GM23248 (cell line): ENCODE data around the gene RADIL. TPM values are rescaled to one million over a fixed set of nuclear protein-coding genes. Genes with fewer than 3 reads are reported as not detected.

Experiments
- DNase-seq: peaks from one replicate; pipeline ENCODE4 v3.0.0-alpha.2; 2015
- H2AFZ ChIP-seq: fragments of 200-600 bp; sonication (generic); 2 replicates; pipeline ENCODE4 v1.6.1; 2016; ENCODE audit warnings: antibody characterized with exemption
- H3F3A ChIP-seq: fragments of 200-600 bp; sonication (generic); 2 replicates; pipeline ENCODE4 v1.6.1; 2016; ENCODE audit warnings: mild to moderate bottlenecking, antibody characterized with exemption, mixed run types; ENCODE audit not compliant: insufficient read depth
- H3K27ac ChIP-seq: fragments of 200-600 bp; sonication (generic); 2 replicates; pipeline ENCODE4 v1.5.1; 2016; ENCODE audit warnings: mild to moderate bottlenecking
- H3K27me3 ChIP-seq: fragments of 200-600 bp; sonication (generic); replicated peaks from 2 replicates; pipeline ENCODE4 v1.6.1; 2016; ENCODE audit warnings: mild to moderate bottlenecking; ENCODE audit not compliant: insufficient read depth
- H3K36me3 ChIP-seq: fragments of 200-600 bp; sonication (generic); 2 replicates; pipeline ENCODE4 v1.6.1; 2016; ENCODE audit warnings: low read depth, mild to moderate bottlenecking
- H3K4me1 ChIP-seq: fragments of 200-600 bp; sonication (generic); 2 replicates; pipeline ENCODE4 v1.6.1; 2016; ENCODE audit warnings: mild to moderate bottlenecking; ENCODE audit not compliant: insufficient read depth
- H3K4me2 ChIP-seq: fragments of 200-600 bp; sonication (generic); one replicate; pipeline ENCODE4 v1.6.1; 2016; ENCODE audit warnings: mild to moderate bottlenecking; ENCODE audit not compliant: unreplicated experiment
- H3K4me3 ChIP-seq: fragments of 200-600 bp; sonication (generic); 2 replicates; pipeline ENCODE4 v1.5.1; 2016; ENCODE audit warnings: mild to moderate bottlenecking
- H3K79me2 ChIP-seq: fragments of 200-600 bp; sonication (generic); 2 replicates; pipeline ENCODE4 v1.6.1; 2016; ENCODE audit warnings: mild to moderate bottlenecking; ENCODE audit not compliant: insufficient read depth
- H3K9ac ChIP-seq: fragments of 200-600 bp; sonication (generic); 2 replicates; pipeline ENCODE4 v1.6.1; 2016; ENCODE audit warnings: mild to moderate bottlenecking
- H3K9me2 ChIP-seq: fragments of 200-600 bp; sonication (generic); 2 replicates; pipeline ENCODE4 v1.6.1; 2016; ENCODE audit warnings: mixed run types, mild to moderate bottlenecking, moderate library complexity; ENCODE audit not compliant: insufficient read depth
- H3K9me3 ChIP-seq: fragments of 200-600 bp; sonication (generic); one replicate; pipeline ENCODE4 v1.6.1; 2017; ENCODE audit warnings: low read depth
- H4K20me1 ChIP-seq: fragments of 200-600 bp; sonication (generic); 2 replicates; pipeline ENCODE4 v1.6.0; 2016; ENCODE audit not compliant: insufficient read depth
- EZH2 ChIP-seq: fragments of 200-600 bp; sonication (generic); IDR thresholded peaks from 2 replicates; pipeline ENCODE4 v1.6.1; 2018; ENCODE audit warnings: antibody characterized with exemption, mild to moderate bottlenecking; ENCODE audit not compliant: insufficient read depth, poor library complexity, severe bottlenecking
- EZH2phosphoT487 ChIP-seq: fragments of 200-600 bp; sonication (generic); IDR thresholded peaks from 2 replicates; pipeline ENCODE4 v1.6.1; 2018; ENCODE audit warnings: antibody characterized with exemption, moderate library complexity, mild to moderate bottlenecking, low read depth; ENCODE audit not compliant: insufficient read depth
- WGBS, 2 experiments: methylation state at CpG; one replicate each; pipeline ENCODE4 v1.1.6; 2015 to 2017; ENCODE audit warnings: low lambda C conversion rate in 2 of 2, low coverage in 1 of 2; ENCODE audit errors: missing lambda C conversion rate in 2 of 2; 5-methylcytosine and 5-hydroxymethylcytosine counted together
- in situ Hi-C: fragments of 300-500 bp; cut with MboI; formaldehyde crosslinking; loops from 2 replicates; pipeline ENCODE4 v1.15.0; 2020
- polyA plus RNA-seq: library from polyadenylated mRNA; unstranded; fragments of >200 nt; fragmentation: Nextera tagmentation; extraction: Ambion mirVana; gene quantifications from 2 replicates; pipeline ENCODE4 v1.2.1, GENCODE V29; 2016
- total RNA-seq: library from RNA; depleted of rRNA; stranded (reverse); fragments of >200 nt; shearing (Covaris generic); gene quantifications from 2 replicates; pipeline ENCODE4 v1.2.3, GENCODE V29; 2014

The RADIL gene
- total and polyA plus RNA-seq, 2 experiments from 2014 or later = 0.55 to 4.3 TPM

GRCh38 chr7:4882169-4883032 lies 1.1 kb downstream of the RADIL start:
- 2 to 3% methylated on average over 35 of the region's 35 CpGs for WGBS, 2 experiments
- peak; percentile 91 for DNase-seq
- H3K4me3 ChIP-seq = peak overlapping the region; percentile 74
- H3K4me1 ChIP-seq = peaks cover 4% of the 10 kb centered on the region; the same call in 1 of the 2 replicates
- peaks cover 7% of the 10 kb centered on the region for H3F3A ChIP-seq
- peak overlapping the region; percentile 99 for H3K4me2 ChIP-seq
- in situ Hi-C loops = no loop called here
- H3K27ac ChIP-seq = peak overlapping the region; percentile 84
- H3K79me2 ChIP-seq = no peaks in the 10 kb centered on the region
- no peaks in the 10 kb centered on the region for H4K20me1 ChIP-seq
- H2AFZ ChIP-seq = peak overlapping the region; percentile 92
- no peaks in the 10 kb centered on the region; the same call in 1 of the 2 replicates for H3K27me3 ChIP-seq
- peak overlapping the region; percentile 84 for H3K9ac ChIP-seq
- H3K9me2 ChIP-seq = no peaks in the 10 kb centered on the region
- no peaks in the 10 kb centered on the region for H3K9me3 ChIP-seq
- no peaks in the 10 kb centered on the region for H3K36me3 ChIP-seq
- TF ChIP-seq EZH2 (no peak), EZH2phosphoT487 (no peak)

- Histone ChIP-seq H3K9me2 (no peaks in the 10 kb centered on the region), H3K27ac (no peak overlapping the region), H3K4me3 (no peak overlapping the region), H3K9me3 (no peaks in the 10 kb centered on the region), H3K4me2 (no peak overlapping the region), H3K79me2 (no peaks in the 10 kb centered on the region), H3K9ac (no peak overlapping the region), H2AFZ (no peak overlapping the region), H4K20me1 (no peaks in the 10 kb centered on the region), H3F3A (peaks cover 7% of the 10 kb centered on the region), H3K36me3 (no peaks in the 10 kb centered on the region), H3K27me3 (no peaks in the 10 kb centered on the region), H3K4me1 (peaks cover 4% of the 10 kb centered on the region; the same call in 1 of the 2 replicates)
- in situ Hi-C loops = no loop called here
- WGBS, 2 experiments = 86% methylated on average over 10 of the region's 10 CpGs
- no peak for TF ChIP-seq EZH2
- TF ChIP-seq EZH2phosphoT487 = no peak
- DNase-seq = no peak
Measured at GRCh38 chr7:4880218-4880617, 3.3 kb downstream of the RADIL start.

- Histone ChIP-seq H3K27ac (no peak overlapping the region), H3K4me3 (no peak overlapping the region), H3F3A (peaks cover 7% of the 10 kb centered on the region), H3K4me2 (no peak overlapping the region), H3K79me2 (no peaks in the 10 kb centered on the region), H3K9me3 (no peaks in the 10 kb centered on the region), H2AFZ (no peak overlapping the region), H3K36me3 (no peaks in the 10 kb centered on the region), H3K9ac (no peak overlapping the region), H3K9me2 (no peaks in the 10 kb centered on the region), H4K20me1 (no peaks in the 10 kb centered on the region), H3K27me3 (no peaks in the 10 kb centered on the region), H3K4me1 (peaks cover 4% of the 10 kb centered on the region; the same call in 1 of the 2 replicates)
- WGBS, 2 experiments = 82% methylated on average over 26 to 27 of the region's 27 CpGs
- TF ChIP-seq EZH2phosphoT487 (no peak), EZH2 (no peak)
- in situ Hi-C loops = no loop called here
- DNase-seq = no peak
Measured at GRCh38 chr7:4879396-4880081, 4.0 kb downstream of the RADIL start.

GRCh38 chr7:4878336-4879335 lies 4.9 kb downstream of the RADIL start:
- no peaks in the 10 kb centered on the region for H3K79me2 ChIP-seq
- H3K4me2 ChIP-seq = no peak overlapping the region
- H4K20me1 ChIP-seq = no peaks in the 10 kb centered on the region
- no peak overlapping the region for H3K9ac ChIP-seq
- H3K9me3 ChIP-seq = no peaks in the 10 kb centered on the region
- H3K9me2 ChIP-seq = no peaks in the 10 kb centered on the region
- H3K4me1 ChIP-seq = peaks cover 4% of the 10 kb centered on the region; the same call in 1 of the 2 replicates
- no peaks in the 10 kb centered on the region for H3K27me3 ChIP-seq
- in situ Hi-C loops = no loop called here
- no peak overlapping the region for H3K4me3 ChIP-seq
- H2AFZ ChIP-seq = no peak overlapping the region
- H3K27ac ChIP-seq = no peak overlapping the region
- H3K36me3 ChIP-seq = no peaks in the 10 kb centered on the region
- TF ChIP-seq EZH2 (no peak), EZH2phosphoT487 (no peak)
- DNase-seq = no peak
- 85% methylated on average over 43 to 44 of the region's 45 CpGs for WGBS, 2 experiments
- peaks cover 7% of the 10 kb centered on the region for H3F3A ChIP-seq
